M059J (cell line): ENCODE results near the gene RPL9. TPM values are rescaled to one million over a fixed set of nuclear protein-coding genes. Genes with fewer than 3 reads are reported as not detected.
"Not testable (repeated sequence)": the region's sequence is repeated elsewhere in the genome, so short reads cannot be mapped to it uniquely, and the experiment has no call there.

ENCODE experiments used
- DNase-seq: peaks from one replicate; pipeline ENCODE4 v3.0.0-alpha.2; 2012; ENCODE audit warnings: low read depth
- total RNA-seq: library from RNA; depleted of rRNA; stranded (reverse); fragments of >200 nt; shearing (Covaris generic); gene quantifications from 2 replicates; pipeline ENCODE4 v1.2.3, GENCODE V29; 2014; rRNA removed

The RPL9 gene
- total RNA-seq, 1 experiment from 2014 or later = 1,320 TPM

DNA sequence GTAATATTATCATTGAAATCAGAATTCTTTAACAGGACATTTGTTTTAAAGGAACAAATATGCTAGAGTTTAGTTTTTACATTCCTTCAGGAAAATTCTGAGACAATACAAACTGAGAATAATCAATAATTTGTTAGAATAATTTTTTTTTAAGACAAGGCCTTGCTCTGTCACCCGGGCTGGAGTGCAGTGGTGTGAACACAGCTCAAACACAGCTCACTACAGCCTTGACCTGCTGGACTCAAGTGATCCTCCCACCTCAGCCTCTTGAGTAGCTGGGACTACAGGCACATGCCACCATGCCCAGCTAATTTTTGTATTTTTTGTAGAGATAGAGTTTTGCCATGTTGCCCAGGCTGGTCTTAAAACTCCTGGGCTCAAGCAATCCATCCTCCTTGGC, 33.4 kb downstream of the RPL9 start:
- DNase-seq = not testable (repeated sequence)

DNA sequence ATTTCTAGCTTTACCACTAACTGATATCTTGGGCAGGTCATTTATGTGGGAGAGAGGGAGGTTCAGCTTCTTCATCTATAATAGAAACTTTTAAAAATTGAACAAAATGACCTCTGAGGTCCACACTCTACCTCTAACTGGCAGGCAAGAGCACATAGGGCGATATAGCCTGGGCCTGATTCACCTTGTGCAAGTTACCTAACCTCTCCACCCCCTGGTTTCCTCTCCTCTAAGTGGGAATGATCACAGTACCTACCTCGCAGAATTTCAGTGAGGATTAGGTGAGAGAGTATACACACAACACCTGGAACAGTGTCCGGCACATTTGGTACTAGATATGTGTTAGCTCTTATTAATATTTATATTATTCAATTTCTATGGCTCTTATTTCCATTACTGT, 36.5 kb downstream of the RPL9 start:
- no peak for DNase-seq

DNA sequence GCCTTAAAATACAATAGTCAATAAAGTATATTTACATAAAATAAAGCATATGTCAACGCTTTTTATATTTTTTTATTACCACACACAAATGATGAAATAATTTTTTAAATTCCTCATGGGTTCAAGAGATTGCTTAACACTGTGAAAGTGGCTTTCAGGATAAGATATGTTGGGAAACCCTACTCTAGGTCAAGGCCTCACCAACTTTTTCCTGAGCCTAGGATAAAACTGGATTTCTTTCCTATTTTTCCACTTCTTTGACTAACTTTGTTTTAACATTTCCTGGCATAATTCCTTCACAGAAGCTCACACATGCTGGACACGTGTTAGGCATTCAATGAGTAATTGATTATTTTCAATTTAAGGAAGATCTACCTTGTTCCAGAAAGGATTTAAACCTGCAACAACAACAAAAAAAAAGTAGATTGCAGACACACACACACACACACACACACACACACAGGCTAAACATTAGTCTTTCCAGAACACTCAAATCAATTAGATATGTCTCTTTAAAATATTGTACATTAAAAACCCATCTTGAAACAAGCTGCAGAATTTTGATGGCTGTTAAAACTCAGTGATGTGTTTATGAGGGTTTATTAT, 42.9 kb downstream of the RPL9 start:
- DNase-seq = no peak

DNA sequence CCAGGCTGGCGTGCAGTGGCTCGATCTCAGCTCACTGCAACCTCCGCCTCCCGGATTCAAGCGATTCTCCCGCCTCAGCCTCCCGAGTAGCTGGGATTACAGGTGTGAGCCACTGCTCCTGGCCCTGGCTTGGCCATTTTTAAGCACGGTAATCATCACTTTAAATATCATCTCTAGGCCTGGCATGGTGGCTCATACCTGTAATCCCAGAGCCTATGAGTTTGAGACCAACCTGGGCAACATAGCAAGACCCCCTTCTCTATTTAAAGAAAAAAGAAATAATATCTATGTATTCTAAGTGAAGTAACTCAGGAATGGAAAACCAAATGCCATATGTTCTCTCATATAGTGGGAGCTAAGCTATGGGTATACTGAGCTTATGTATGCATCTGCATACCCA, 47.2 kb downstream of the RPL9 start:
- not testable (repeated sequence) for DNase-seq

DNA sequence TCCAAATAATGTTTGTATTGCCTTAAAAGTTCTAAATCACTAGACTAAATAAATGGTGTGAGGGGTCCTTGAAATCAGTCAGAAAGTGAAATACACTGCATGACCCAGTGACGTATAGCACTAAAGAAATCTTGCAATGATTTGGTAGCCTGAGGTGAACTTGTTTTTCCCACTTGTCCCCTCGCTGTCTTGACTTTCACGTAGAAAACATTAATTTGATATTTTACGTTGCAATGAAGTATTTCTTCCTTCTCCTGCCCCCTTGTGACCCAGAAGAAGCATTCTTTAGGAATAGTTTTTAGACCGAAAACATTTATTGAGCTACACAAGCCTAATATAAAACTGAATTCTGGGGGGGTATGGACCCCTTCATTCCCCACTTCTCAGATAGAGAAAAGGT, 48.3 kb downstream of the RPL9 start:
- no peak for DNase-seq

DNA sequence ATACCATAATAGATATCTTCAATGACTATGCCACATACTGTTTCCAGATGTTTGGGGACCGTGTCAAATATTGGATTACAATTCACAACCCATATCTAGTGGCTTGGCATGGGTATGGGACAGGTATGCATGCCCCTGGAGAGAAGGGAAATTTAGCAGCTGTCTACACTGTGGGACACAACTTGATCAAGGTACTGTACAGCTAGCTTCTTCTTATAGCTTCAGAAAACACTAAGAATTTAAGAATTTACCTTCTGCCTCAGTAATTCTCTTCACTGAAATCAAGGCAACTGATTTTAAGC, 51.2 kb downstream of the RPL9 start:
- no peak for DNase-seq

DNA sequence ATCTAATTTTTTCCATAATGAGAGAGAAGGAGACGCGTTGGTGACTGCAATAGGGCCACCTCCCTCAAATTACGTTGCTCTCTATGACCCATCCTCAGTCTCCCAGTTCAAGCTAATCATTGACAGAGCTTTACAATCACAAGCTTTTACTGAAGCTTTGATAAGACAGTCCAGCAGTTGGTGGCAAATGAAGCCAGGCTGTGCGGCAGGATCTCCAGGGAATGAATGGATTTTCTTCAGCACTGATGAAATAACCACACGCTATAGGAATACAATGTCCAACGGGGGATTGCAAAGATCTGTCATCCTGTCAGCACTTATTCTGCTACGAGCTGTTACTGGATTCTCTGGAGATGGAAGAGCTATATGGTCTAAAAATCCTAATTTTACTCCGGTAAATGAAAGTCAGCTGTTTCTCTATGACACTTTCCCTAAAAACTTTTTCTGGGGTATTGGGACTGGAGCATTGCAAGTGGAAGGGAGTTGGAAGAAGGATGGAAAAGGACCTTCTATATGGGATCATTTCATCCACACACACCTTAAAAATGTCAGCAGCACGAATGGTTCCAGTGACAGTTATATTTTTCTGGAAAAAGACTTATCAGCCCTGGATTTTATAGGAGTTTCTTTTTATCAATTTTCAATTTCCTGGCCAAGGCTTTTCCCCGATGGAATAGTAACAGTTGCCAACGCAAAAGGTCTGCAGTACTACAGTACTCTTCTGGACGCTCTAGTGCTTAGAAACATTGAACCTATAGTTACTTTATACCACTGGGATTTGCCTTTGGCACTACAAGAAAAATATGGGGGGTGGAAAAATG, 51.7 kb downstream of the RPL9 start, which contains the start of gene KLB:
TSS of gene KLB (plus strand) at position 168 of the 821 bp plus-strand sequence. CDS start at position 188, 20 bp downstream.
- DNase-seq = no peak

Other genes with a start within 250 kb of the RPL9 start
- gene RFC1, start 92.6 kb downstream of the RPL9 start, total RNA-seq = 38.3 and 72.9 TPM in 2 replicates
- not detected in 2 replicates for gene KLB, start 52.0 kb downstream of the RPL9 start, total RNA-seq
- 6.7 and 10.4 TPM in 2 replicates for gene LIAS, start 134 bp upstream of the RPL9 start, total RNA-seq
- gene UGDH, start 68.5 kb upstream of the RPL9 start, total RNA-seq = 61.2 and 83.3 TPM in 2 replicates
- gene SMIM14, start 179.9 kb upstream of the RPL9 start, total RNA-seq = 17.1 and 38.5 TPM in 2 replicates
- 20.1 and 28.1 TPM in 2 replicates for gene UBE2K, start 239.2 kb upstream of the RPL9 start, total RNA-seq